ENCODE results near the gene SLC44A3.

GRCh38 chr1:94783342-94784189 is 36.6 kb upstream of the SLC44A3 start:
- no peak for TF ChIP-seq CTCF (IDR thresholded peaks at IDR 0.05)
- TF ChIP-seq POLR2A (IDR thresholded peaks at IDR 0.05): no peak
